GM19328 (cell line): Measurements from ENCODE around the gene LY86.
"Not testable (repeated sequence)": the region's sequence is repeated elsewhere in the genome, so short reads cannot be mapped to it uniquely, and the experiment has no call there.

Source experiments
- ATAC-seq: cut with Tn5 transposase; IDR thresholded peaks from one replicate; pipeline ENCODE4 v1.9.1; 2021; ENCODE audit warnings: mild to moderate bottlenecking, moderate library complexity; ENCODE audit not compliant: unreplicated experiment

LY86 gene

GRCh38 chr6:6595952-6596351 is 7.4 kb downstream of the LY86 start:
- no peak for ATAC-seq

- ATAC-seq, result no peak
Observed at GRCh38 chr6:6596529-6597328, 8.2 kb downstream of the LY86 start.

GRCh38 chr6:6597682-6598081 is 9.2 kb downstream of the LY86 start:
- ATAC-seq, result no peak

GRCh38 chr6:6599468-6599873 is 11.0 kb downstream of the LY86 start:
- no peak for ATAC-seq

- ATAC-seq, result no peak
Observed at GRCh38 chr6:6600875-6601274, 12.4 kb downstream of the LY86 start.

GRCh38 chr6:6602262-6602661 is 13.7 kb downstream of the LY86 start:
- ATAC-seq, result no peak

- ATAC-seq, result no peak
Observed at GRCh38 chr6:6603317-6603716, 14.8 kb downstream of the LY86 start.

GRCh38 chr6:6604015-6604414 is 15.5 kb downstream of the LY86 start:
- ATAC-seq, result no peak

- no peak for ATAC-seq
Observed at GRCh38 chr6:6604566-6604965, 16.0 kb downstream of the LY86 start.

- no peak for ATAC-seq
Observed at GRCh38 chr6:6605873-6606272, 17.4 kb downstream of the LY86 start.

GRCh38 chr6:6606391-6607030 is 18.0 kb downstream of the LY86 start:
- not testable (repeated sequence) for ATAC-seq

GRCh38 chr6:6609450-6609849 is 20.9 kb downstream of the LY86 start:
- ATAC-seq, result no peak

GRCh38 chr6:6610031-6610591 is 21.6 kb downstream of the LY86 start:
- ATAC-seq, result peak; percentile 86

GRCh38 chr6:6611486-6611885 is 23.0 kb downstream of the LY86 start:
- ATAC-seq, result no peak

GRCh38 chr6:6612308-6612707 is 23.8 kb downstream of the LY86 start:
- no peak for ATAC-seq

GRCh38 chr6:6613103-6613718 is 24.7 kb downstream of the LY86 start:
- ATAC-seq, result not testable (repeated sequence)

GRCh38 chr6:6614096-6614982 is 25.8 kb downstream of the LY86 start:
- ATAC-seq, result no peak

- no peak for ATAC-seq
Observed at GRCh38 chr6:6614983-6615349, 26.4 kb downstream of the LY86 start.

GRCh38 chr6:6616656-6617055 is 28.1 kb downstream of the LY86 start:
- no peak for ATAC-seq

- no peak for ATAC-seq
Observed at GRCh38 chr6:6619021-6619794, 30.7 kb downstream of the LY86 start.
